Type B pancreatic cell (in vitro differentiated cells): ENCODE results near the gene CERS6. TPM values are rescaled to one million over a fixed set of nuclear protein-coding genes. Genes with fewer than 3 reads are reported as not detected.

Source experiments
- DNase-seq: peaks from one replicate; pipeline ENCODE4 v3.0.0; 2021; ENCODE audit warnings: mixed read lengths; ENCODE audit not compliant: unreplicated experiment; ENCODE audit errors: extremely low spot score
- H3K27ac Mint-ChIP-seq: 2 replicates; pipeline ENCODE4 v1.8.0; 2021; ENCODE audit warnings: mild to moderate bottlenecking, mixed read lengths
- H3K27me3 Mint-ChIP-seq: 2 replicates; pipeline ENCODE4 v1.8.0; 2021; ENCODE audit warnings: mixed read lengths
- H3K36me3 Mint-ChIP-seq: 2 replicates; pipeline ENCODE4 v1.8.0; 2021; ENCODE audit warnings: mixed read lengths
- H3K4me1 Mint-ChIP-seq: one replicate; pipeline ENCODE4 v1.8.0; 2021; ENCODE audit warnings: mixed read lengths; ENCODE audit not compliant: unreplicated experiment
- H3K4me3 Mint-ChIP-seq: 2 replicates; pipeline ENCODE4 v1.8.0; 2021; ENCODE audit warnings: mild to moderate bottlenecking, mixed read lengths
- H3K9me3 Mint-ChIP-seq: 2 replicates; pipeline ENCODE4 v1.8.0; 2021; ENCODE audit warnings: mixed read lengths
- total RNA-seq: library from RNA; stranded (reverse); gene quantifications from 2 replicates; pipeline ENCODE4 v1.2.1, GENCODE V29; 2021; ENCODE audit warnings: low replicate concordance
- TF ChIP-seq, protein P1 (sequence below): fragments of 200-600 bp; sonication (generic); conservative IDR thresholded peaks from 2 replicates; pipeline ENCODE4 v1.5.0; 2021; ENCODE audit warnings: antibody characterized with exemption, mild to moderate bottlenecking

CERS6 gene
- total RNA-seq, 1 donor from 2014 or later, result 43.0 TPM

DNA sequence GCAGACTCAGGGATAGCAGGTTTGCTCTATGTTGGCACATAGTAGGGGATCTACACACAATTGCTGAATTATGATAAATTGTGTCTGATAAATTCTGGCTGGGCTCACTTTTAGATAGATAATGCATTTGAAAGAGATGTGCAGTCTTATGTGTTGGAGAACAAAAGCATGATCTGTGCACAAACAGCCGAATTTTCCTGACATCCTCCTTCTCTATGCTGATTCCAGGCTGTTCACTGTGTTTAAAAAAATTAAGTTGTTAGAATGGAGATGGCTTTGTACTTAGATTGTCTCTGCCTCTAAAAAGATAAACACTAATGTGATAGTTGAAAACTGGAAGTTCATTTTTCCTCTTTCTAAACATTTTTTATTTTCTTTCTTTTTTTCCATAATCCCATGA is 2.1 kb downstream of the CERS6 start:
- DNase-seq, result no peak
- TF ChIP-seq, protein P1, sequence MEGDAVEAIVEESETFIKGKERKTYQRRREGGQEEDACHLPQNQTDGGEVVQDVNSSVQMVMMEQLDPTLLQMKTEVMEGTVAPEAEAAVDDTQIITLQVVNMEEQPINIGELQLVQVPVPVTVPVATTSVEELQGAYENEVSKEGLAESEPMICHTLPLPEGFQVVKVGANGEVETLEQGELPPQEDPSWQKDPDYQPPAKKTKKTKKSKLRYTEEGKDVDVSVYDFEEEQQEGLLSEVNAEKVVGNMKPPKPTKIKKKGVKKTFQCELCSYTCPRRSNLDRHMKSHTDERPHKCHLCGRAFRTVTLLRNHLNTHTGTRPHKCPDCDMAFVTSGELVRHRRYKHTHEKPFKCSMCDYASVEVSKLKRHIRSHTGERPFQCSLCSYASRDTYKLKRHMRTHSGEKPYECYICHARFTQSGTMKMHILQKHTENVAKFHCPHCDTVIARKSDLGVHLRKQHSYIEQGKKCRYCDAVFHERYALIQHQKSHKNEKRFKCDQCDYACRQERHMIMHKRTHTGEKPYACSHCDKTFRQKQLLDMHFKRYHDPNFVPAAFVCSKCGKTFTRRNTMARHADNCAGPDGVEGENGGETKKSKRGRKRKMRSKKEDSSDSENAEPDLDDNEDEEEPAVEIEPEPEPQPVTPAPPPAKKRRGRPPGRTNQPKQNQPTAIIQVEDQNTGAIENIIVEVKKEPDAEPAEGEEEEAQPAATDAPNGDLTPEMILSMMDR, result no peak
- H3K4me1 Mint-ChIP-seq, result peaks cover 19% of the 10 kb centered on the region
- H3K4me3 Mint-ChIP-seq, result no peak overlapping the region
- no peaks in the 10 kb centered on the region for H3K9me3 Mint-ChIP-seq
- H3K27me3 Mint-ChIP-seq, result no peaks in the 10 kb centered on the region
- H3K36me3 Mint-ChIP-seq, result peaks cover 5% of the 10 kb centered on the region
- H3K27ac Mint-ChIP-seq, result peak overlapping the region; percentile 34

DNA sequence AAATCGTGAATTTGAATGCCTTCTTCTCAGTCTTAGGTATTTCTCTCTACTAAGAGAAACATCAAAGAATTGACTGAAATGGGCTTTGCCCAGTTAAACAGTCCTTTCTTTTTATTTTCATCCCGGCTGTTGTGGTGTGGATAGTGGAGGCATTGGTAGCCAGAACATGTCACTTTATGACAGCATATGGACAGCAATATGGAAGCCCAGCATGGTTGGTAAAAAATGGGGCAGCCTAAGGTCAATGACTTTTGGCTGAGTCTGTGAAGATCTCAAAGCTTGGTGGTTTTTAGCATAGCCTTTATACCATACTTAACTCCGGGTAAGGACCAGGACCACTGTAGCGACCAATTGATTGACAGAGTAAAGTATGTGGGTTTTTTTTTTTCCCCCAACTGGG is 3.2 kb downstream of the CERS6 start:
- H3K36me3 Mint-ChIP-seq, result peaks cover 5% of the 10 kb centered on the region
- H3K27me3 Mint-ChIP-seq, result no peaks in the 10 kb centered on the region

DNA sequence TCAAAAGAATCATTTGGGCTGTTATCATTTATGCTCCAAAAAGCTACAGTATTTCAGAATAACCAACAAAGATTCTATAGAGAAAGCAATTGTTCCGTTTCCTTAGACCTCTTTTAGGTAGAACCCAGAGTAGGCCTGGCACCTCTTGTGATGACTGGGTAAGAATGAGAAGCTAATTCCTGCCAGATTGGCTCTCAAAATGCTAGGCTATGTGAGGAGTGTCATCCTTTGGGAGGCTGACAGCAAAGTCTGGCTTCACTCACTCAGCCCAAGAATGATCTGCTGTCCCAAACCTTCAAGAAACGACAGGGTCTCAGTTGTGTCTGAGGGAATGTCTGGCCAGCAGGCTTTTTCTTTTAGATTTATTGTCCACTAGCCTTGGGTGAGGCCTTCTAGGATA is 4.5 kb downstream of the CERS6 start:
- no peak overlapping the region for H3K27ac Mint-ChIP-seq
- H3K4me3 Mint-ChIP-seq, result peak overlapping the region; percentile 35
- peaks cover 28% of the 10 kb centered on the region for H3K4me1 Mint-ChIP-seq
- TF ChIP-seq, protein P1, result no peak
- no peaks in the 10 kb centered on the region for H3K9me3 Mint-ChIP-seq
- H3K27me3 Mint-ChIP-seq, result no peaks in the 10 kb centered on the region
- DNase-seq, result no peak
- H3K36me3 Mint-ChIP-seq, result peaks cover 5% of the 10 kb centered on the region

More for the DNA sequence above, 3.2 kb downstream of the CERS6 start:
- Mint-ChIP-seq H3K9me3 (no peaks in the 10 kb centered on the region), H3K4me1 (peaks cover 19% of the 10 kb centered on the region), H3K4me3 (no peak overlapping the region), H3K27ac (no peak overlapping the region)
- DNase-seq, result no peak
- TF ChIP-seq, protein P1, result no peak

DNA sequence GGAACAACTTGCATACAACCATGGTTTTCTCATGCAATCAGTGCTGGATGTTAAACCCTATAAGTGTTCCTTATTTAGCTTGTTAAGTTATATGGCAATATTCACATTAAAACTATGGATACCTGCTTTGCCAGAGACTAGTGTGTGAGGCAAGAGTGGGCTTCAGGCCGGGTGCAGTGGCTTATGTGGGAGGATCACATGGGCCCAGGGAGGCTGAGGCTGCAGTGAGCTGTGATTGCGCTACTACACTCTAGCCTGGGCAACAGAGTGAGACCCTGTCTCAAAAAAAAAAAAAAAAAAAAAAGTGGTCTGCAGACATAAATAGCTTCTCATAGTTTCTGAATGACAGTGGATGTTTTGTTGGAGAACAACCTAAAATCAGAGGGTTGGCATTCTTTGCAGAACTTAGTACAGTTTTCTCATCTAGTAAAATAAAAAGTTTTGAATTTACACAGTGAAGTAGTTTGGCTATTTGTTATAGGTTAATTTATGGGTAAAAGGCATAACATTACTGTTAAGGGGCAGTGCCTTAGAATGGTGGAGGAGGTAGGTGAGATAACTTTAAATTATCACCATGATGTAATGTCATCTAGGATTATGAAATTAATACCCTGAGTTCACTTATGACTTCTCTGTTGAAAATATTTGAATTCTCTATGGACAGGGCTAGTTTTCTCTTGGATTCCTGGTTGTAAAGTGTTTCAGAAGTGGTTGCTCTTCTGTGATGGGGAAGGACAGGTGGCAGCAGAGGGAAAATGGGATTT is 5.3 kb downstream of the CERS6 start:
- H3K4me3 Mint-ChIP-seq, result peak overlapping the region; percentile 35
- H3K36me3 Mint-ChIP-seq, result peaks cover 5% of the 10 kb centered on the region
- TF ChIP-seq, protein P1, result no peak
- H3K4me1 Mint-ChIP-seq, result peaks cover 36% of the 10 kb centered on the region
- no peak for DNase-seq
- no peaks in the 10 kb centered on the region for H3K9me3 Mint-ChIP-seq
- H3K27me3 Mint-ChIP-seq, result no peaks in the 10 kb centered on the region
- H3K27ac Mint-ChIP-seq, result no peak overlapping the region

DNA sequence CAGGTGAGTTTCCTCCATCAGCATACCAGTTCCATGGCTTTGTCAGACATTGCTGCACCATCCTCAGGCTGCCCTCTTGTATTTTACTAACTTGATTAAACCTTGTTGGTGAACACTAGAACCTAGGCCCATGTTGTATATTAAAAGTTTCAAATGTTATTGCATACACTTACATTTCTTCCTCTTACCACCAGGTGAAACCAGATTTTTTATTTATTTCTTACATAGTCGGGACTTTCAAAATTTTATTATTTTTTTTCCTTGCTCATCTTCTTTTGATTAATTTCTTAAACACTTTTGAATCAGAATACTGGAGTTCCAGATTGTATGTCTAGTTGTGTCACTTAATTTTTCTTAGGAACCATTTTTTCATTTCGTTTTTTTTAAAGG is 5.9 kb downstream of the CERS6 start:
- H3K4me1 Mint-ChIP-seq, result peaks cover 42% of the 10 kb centered on the region
- DNase-seq, result no peak
- peak overlapping the region; percentile 16 for H3K4me3 Mint-ChIP-seq
- H3K27ac Mint-ChIP-seq, result no peak overlapping the region
- no peaks in the 10 kb centered on the region for H3K27me3 Mint-ChIP-seq
- H3K36me3 Mint-ChIP-seq, result peaks cover 5% of the 10 kb centered on the region
- TF ChIP-seq, protein P1, result peak; percentile 53
- H3K9me3 Mint-ChIP-seq, result no peaks in the 10 kb centered on the region
